Stimulated activated CD8-positive, alpha-beta memory T cell treated with anti-CD3 and anti-CD28 coated beads, Interleukin-7, amount 100 ng/mL, for 24 hours (primary cell): Measurements from ENCODE around the gene WIZ.
"Not testable (repeated sequence)": the region's sequence is repeated elsewhere in the genome, so short reads cannot be mapped to it uniquely, and the experiment has no call there.

Source experiments
- DNase-seq: peaks from one replicate; pipeline ENCODE4 v3.0.0-alpha.2; 2020; ENCODE audit warnings: low read depth

WIZ gene, protein sequence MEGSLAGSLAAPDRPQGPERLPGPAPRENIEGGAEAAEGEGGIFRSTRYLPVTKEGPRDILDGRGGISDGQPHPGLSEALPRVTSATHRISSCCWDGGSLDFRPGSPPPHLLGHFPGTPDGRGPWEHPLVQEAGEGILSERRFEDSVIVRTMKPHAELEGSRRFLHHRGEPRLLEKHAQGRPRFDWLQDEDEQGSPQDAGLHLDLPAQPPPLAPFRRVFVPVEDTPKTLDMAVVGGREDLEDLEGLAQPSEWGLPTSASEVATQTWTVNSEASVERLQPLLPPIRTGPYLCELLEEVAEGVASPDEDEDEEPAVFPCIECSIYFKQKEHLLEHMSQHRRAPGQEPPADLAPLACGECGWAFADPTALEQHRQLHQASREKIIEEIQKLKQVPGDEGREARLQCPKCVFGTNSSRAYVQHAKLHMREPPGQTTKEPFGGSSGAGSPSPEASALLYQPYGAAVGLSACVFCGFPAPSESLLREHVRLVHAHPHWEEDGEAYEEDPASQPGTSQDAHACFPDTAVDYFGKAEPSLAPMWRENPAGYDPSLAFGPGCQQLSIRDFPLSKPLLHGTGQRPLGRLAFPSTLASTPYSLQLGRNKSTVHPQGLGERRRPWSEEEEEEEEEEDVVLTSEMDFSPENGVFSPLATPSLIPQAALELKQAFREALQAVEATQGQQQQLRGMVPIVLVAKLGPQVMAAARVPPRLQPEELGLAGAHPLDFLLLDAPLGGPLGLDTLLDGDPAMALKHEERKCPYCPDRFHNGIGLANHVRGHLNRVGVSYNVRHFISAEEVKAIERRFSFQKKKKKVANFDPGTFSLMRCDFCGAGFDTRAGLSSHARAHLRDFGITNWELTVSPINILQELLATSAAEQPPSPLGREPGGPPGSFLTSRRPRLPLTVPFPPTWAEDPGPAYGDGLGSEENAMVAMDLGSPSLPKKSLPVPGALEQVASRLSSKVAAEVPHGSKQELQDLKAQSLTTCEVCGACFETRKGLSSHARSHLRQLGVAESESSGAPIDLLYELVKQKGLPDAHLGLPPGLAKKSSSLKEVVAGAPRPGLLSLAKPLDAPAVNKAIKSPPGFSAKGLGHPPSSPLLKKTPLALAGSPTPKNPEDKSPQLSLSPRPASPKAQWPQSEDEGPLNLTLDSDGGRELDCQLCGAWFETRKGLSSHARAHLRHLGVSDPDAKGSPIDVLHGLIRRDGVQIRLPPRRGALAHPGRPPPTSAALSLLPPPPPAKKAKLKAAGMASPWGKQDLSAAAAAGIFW (N-terminal part only)

DNA sequence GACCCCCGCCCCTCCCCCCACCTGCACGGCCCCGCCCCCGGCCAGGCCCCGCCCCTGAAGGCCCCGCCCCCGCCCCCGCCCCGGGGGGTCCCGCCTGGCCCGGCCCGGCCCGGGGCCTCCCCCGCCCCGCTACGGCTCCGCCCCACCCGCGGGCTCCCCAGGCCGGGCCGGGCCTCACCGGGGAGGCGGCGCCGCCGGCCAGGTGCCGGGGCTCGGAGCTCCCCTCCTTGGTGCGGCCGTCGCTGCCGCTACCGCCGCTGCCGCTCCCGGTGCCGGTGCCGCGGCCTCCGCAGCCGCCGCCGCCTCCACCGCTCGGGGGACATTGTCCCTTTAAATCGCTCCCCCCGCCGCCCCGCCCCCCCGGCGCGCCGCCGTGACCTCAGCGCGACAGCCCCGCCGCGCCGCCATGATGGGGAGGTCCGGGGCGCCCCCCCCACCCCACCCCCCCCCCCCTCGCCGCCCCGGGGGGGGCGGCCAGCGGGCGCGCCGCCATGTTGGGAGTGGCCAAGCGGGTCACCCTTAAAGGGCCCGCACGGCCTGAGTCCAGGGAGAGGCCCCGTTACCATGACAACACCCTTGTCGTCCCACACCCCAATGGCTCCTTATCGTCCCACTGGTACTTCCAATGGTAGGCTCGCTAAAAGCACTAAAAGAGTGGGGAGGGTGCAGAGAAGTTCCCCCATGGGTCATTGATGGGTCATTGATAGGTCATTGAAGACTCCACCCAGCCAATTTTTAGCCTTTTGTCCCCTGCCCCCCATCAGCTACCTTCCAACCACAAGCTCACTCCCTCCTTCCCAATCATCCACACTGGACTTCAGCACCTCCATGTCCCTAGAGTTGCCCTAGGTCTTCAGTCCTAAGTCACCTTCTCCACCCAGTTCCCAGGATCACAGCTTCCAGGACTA, at the start of gene WIZ:
Gene WIZ, minus strand, starts transcription at position 337 of the 908 bp plus-strand sequence. CDS start 1,649 bp downstream, outside the sequence.
- peak; percentile 68 for DNase-seq

DNA sequence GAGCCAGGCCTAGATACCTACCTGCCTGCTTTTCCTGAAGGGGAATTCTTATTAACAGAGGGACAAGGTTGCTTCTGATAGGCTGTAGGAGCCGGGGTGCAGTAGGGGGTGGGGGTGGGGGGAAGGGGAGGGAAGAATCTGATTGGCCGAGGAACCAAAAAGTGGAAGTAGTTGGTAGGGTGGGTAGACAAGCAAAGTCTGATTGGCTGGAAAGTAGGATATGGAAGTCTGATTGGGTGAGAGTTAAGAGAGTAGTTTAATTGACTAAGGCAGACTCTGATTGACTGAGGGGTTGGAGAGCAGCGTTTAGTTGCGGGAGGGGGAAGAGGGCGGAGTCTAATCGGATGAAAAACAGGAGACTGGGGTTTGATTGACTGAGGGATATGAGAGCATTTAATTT, 49.2 kb upstream of the WIZ start:
- no peak for DNase-seq

DNA sequence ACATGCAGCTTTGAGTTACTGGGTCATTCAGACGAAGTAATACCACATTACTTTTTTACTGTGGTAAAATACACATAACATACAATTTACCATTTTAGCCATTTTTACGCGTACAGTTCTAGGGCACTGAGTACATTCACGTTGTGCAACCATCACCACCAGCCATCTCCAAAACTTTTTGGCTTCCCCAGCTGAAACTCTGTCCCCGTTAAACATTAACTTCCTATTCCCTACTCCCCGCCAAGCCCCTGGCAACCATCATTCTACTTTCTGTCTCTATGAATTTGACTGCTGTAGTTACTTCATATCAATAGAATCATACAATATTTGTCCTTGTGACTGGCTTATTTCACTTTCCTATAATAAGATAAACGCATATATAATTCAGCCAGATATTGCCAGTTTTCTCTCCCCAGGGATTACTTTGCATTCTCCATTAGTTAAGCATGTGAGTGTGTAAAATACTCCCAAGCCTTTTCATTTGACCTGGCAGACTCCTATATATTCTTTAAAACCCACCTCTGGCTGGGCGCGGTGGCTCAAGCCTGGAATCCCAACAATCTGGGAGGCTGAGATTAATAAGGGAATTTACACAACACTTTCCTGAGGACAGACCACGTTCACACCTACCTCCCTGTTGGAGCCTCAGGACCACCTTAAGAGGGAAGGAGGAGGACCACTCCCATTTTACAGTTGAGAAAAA, 48.6 kb upstream of the WIZ start:
- DNase-seq = no peak

DNA sequence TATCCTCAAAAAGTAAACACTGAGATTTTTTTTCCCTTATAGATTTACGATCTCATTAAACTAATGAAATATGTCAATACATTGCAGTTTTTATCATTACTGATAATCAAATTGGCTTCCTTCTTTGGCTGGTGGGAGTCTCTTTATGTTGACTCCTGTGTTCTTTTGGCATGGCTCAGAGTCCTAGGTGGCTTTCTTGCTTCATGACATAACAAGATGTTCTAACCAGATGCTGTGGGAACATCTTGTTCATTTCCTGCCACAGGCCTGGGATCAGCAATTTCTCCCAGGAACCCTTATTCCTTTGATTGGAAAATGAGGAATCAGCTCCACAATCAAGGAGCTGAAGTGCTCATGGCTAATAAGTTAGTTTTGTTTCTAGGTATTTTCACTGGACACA, 45.4 kb upstream of the WIZ start:
- no peak for DNase-seq

DNA sequence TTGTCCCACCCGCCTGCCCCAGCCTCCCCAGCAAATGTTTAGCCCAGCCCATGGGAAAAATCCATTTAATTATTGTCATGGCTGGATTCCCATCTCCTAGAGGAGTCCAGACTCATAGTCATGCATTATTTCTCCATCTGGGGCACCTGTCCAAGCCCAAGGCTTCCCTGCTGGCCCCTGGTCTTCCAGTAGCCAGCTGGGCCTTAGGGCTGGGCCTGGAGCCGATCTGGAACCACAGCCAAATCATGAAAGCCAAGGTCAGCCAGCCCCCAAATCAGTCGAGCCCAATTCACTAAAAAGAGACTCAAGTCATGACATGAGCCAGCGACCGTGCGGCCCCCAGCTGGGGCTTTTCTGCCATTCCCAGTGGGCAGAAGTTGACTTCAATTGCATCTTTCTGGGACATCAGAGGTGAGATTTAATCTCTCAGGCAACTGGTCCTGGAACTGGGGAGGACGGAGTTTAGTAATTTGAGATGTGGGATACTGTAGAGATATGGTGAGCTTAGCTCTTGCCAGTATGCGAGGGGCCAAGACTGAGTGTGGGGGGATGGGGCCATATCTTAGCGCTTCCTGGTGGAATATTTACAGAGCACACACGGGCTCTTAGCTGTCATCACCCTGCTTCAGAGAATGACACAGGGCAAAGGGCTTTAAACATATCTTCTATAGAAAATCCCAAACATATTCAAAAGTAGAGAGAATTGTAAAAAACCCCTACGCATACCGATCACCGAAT, 38.9 kb upstream of the WIZ start:
- DNase-seq = no peak

DNA sequence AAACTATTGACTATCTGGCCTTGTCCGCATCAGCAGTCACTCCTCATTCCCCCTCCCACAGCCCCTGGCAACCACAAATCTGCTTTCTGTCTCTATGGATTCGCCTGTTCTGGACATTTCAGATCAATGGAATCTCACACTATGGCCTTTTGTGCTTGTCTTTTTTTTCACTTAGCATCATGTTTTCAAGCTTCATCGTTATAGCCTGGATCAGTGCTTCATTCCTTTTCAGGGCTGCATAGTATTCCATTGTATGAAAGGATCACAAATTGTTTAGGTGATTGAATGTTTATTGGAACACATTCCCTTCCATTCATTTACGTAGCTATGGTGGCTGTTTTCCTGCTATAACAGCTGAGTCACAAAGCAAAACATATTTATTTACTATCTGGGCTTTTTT, 37.3 kb upstream of the WIZ start:
- no peak for DNase-seq

DNA sequence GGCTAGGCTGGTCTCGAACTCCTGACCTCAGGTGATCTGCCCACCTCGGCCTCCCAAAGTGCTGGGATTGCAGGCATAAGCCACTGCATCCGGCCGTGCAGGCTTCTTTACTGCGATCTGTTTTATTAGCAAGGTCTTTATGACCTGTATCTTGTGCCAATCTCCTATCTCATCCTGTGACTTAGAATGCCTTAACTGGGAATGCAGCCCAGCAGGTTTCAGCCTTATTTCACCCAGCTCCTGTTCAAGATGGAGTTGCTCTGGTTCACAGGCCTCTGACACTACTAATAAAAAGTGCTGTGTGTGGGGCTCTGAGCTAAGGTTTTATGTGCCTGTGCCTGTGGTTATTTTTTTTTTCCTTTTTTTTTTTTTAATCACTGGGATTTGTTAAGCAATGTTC, 36.0 kb upstream of the WIZ start:
- DNase-seq = not testable (repeated sequence)

DNA sequence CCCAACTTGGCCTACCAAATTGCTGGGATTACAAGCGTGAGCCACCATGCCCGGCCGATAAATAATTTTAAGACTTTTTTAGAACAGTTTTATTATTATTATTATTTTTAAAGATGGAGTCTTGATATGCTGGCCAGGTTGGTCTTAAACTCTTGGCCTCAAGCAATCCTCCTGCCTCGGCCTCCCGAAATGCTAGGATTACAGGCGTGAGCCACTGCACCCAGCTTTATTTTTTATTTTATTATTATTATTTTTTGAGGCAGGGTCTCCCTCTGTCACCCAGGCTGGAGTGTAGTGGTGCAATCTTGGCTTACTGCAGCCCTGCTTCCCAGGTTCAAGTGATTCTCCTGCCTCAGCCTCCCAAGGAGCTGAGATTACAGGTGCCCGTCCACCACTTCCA, 31.2 kb upstream of the WIZ start:
- not testable (repeated sequence) for DNase-seq

DNA sequence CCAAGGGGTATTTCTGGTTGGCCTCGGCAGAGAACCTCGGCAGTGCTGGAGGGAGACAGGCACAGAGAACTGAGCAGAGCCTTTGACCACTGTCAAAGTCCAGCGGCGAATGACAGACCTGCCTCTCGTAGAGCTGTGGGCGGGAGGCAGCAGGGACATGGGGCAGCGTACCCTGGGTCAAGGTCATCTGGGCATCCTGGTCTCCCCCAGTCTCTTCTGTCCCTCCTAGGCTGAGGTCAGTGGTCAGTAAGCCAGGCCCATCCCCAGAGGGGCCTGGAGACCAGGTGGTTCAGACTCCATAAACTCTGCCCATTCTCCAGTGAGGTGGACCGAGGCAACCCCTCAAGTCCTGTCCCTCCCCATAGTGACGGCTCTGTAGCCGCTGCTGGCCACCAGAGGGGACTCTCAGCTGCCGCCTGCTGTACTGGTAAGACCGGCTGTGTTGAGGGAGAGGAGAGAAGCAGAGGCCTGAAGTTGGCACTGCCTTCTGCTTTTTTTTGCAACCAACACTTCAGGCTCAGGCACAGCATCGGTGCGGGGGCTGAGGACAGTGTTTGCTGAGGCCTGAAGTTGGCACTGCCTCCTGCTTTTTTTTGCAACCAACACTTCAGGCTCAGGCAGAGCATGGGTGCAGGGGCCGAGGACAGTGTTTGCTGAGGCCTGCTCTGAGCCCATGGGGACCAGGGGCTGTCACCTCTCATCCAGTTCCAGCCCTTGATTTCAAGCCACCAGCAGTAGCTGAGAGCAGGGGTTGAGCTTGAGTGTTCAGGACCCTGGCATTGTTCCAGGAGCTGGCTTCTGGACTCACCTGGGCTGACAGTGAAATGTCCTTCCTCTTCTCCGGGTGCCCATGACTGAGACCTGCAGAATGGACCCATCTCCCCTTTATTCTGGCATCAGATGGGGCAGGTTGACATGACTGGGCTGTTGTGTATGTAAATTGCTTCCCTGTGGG, 29.9 kb upstream of the WIZ start, which contains the start of gene PGLYRP2:
Gene PGLYRP2, minus strand, starts transcription at position 111 of the 955 bp plus-strand sequence. CDS start 130 bp downstream, outside the sequence.
- DNase-seq = no peak

DNA sequence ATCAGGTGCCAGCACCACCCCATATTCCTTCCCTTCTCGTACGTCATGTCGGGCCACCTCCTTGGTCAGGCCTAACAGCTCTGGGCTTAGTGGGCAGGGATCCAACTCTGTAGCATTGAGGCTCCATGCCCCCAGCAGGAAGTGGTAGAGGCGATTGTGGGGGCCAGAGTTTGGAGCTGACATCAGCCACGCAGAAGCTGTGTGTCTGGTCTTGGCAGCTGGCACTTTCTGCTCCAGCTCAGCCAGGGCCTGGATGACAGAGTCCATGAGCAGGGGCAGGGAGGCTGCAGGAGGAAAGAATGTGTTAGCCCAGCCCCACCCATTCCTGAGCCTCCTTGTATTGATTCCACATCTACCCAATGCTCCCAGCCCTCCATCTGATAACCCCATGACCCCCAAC, 26.6 kb upstream of the WIZ start:
- no peak for DNase-seq

DNA sequence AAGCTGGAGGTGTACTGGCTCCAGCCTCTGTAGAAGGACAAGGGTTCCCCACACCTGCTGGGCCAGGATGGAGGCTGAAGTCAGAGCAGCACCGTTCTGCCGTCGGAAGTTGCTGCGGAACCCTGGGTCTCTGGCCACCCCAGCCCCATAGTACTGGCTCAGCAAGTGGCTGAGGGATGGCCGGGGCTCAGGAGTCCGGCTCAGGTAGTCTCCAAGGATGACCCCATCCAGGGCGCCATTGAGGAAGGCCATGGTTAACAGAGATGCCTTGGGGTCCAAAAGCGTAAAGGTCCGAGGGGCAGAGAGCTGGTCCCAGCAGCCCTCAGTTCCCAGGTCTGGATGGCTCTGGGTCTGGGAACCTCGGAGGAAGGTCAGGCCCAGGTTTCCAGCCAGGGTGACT, 25.9 kb upstream of the WIZ start:
- DNase-seq = no peak

DNA sequence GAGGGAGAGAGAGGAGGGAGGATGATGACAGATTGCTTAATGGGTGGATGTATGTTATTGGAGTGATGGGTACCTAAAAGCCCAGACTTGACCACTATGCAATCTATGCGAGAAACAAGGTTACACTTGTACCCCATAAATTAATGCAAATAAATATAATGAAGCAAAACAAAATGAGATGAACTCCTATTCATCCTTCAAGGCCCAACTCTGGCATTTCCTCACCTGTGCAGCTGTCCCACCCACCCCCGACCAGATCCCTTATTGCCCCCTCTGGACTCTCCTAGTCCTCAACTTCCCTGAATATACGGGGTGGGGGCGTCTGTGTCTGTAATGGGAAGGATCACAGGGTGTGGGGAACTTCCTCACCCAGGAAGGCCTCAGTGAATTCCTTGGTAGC, 25.4 kb upstream of the WIZ start:
- no peak for DNase-seq

DNA sequence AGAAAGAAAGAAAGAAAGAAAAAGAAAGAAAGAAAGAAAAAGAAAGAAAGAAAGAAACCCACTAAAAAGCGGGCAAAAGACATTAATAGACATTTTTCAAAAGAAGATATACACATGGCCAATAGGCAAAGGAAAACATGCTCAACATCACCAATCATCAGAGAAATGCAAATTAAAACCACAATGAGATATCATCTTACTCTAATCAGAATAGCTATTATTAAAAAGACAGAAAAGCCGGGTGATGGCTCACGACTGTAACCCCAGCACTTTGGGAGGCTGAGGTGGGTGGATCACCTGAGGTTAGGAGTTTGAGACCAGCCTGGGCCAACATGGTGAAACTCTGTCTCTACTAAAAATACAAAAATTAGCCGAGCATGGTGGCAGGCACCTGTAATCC, 24.1 kb upstream of the WIZ start:
- DNase-seq = not testable (repeated sequence)

DNA sequence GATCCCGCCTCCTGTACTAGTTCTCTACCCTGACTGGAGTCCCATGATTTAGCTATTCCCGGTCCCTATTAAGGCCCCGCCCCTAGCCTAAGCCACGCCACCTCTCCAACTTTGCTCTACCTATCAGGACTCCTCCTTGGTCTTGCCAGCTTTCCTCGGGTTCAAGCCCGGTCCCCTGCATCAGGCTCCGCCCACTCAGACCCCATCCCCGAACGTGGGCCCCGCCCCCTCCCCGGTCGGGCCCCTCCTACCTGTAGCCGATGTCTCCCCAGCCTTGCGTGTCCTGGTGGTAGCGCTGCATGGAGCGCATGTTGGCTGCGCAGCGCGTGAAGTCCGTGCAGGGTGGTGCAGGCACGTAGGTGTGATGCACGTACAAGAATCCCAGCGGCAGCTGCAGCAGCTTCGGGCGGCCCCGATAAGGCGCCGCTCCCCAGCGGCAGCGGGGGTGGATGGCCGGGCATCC, 21.9 kb upstream of the WIZ start:
- DNase-seq = no peak

DNA sequence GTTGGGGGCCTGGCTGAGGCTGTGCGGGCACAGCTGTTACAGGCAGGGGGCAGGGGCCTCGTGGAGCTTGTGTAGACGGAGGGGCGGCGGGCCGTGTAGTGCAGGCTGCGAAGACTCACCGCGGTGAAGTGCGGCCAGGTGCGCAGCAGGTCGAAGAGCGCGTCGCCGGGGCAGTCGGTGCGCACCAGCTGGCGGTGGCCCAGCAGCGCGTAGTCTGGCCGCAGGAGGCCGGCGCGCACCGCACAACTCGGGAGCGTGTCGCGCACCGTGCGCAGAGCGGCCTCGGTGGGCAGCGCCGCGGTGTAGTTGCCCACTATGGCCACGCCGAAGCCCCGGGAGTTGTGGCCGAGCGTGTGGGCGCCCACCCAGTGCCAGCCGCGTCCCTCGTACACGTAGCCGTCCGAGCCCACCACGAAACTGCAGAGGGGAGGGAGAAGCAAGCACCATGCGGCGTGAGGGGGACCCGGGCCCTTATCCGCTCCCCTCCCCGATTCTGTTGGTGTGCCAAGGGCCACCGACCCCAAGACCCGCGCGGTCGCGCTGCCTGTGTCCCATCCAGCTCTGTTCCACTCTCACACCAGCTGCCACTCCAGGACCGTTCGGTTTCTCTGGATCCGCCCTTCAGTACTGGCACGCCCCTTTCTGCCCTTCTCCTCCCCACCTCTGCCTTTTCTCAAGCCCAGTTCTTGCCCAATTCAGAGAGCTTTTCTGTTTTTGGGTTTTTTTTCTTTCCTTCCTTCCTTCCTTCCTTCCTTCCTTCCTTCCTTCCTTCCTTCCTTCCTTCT, 19.9 kb upstream of the WIZ start:
- DNase-seq = no peak

DNA sequence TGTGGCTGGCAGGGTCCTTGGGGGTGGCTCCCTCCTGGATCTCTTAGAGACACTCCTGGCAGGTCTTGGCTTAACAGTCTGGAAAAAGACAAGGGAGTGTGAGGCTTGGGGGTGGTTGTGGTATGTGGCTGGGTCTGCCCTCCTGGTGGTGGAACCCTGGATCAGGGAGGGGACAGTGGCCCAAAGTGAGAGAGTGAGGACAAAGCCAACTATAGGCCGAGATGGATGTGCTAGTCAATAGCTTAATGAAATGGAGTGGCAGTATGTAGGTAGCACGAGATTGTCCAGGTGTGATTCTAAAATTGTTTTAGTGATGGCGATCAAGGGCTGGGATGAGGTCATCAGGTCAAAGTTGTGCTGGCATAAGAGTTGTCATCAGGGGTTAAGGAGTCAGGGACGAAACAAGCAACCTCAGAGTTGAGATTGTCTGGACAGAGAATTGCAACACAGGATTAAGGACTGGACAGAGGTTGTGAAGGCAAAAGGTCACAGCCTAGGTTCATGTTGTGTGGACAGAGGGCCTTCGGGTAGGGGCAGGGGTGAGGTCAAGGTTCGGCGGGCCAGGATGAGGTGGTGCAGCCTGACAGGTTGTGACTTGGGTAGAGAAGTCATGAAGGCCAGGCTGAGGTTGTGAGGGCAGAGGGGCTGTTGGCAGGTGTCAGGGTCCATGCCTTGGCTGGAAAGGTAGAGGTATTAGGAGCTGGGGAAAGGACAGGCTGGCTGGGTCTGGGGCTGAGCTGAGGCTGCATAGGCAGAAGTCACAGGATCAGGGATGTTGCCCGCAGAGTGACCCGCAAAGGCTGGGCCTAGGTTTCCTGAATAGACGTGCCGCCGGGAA, 19.1 kb upstream of the WIZ start:
- no peak for DNase-seq

DNA sequence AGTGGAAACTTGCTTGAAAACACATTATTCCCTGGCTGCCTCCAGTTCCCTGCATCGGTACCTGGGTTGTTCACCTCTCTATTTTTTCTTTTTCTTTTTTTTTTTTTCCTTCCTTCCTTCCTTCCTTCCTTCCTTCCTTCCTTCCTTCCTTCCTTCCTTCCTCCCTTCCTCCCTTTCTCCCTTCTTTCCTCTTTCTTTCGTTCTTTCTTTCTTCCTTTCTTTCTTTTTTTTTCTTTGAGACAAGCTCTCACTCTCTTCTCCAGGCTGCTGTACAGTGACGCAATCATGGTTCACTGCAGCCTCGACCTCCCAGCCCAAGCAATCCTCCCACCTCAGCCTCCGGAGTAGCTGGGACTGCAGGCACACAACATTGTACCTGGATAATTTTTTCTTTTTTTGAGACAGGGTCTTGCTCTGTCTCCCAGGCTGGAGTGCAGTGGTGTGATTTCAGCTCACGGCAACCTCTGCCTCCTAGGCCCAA, 18.0 kb upstream of the WIZ start:
- DNase-seq = no peak
